ENCODE results near the gene RASA2.

Gene RASA2

DNA sequence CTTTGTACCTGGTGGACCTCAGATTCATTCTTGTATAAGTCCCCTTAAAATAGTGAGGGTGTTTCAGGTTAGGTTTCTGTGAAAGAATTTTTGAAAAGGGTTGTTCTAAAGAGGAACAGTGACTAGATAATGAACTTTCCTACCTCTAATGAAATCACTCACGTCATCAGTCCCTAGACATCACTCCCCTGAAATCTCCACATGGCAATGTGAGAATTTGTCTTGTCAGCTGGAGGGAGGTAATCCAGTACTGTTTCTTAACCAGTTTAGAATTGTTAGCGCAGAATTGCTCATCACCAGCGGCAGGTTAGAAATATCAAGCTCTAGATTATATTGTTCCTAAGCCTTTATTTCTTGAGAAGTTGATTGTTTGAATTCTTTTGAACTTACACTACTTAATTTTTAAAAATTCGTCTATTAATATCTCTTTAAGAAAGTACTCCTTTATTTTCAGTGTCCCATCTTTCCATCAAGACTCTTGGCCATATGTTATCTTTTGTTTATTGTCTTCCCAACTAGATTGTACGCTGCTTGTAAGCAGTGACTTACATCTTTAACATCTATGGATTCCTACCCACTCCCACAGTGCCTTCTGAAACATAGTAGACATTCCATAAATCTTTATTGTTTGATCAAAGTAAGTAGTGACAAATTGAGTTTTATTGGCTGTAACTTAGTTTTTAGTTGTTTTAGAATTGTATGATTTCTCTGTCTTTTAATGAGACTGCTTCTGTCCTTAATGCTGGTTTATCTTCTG, 52.8 kb downstream of the RASA2 start:
- DNase-seq = no peak

DNA sequence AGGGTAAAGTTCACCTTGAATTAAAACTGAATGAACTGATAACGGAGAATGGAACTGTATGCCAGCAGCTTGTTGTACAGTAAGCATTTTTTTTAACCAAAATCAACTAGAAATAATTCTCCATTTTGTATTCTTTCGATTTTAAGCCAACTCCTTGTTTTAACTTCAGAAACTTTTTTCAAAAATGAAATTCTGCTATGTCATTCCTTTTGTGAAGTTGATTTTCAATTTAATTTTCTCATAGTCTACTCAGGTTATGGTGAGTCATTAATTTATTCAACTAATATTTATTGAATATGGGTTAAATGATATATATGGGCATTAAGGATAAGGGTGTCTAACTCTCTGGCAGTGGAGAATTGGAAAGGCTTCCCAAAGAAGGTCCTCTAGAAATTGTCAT, 53.7 kb downstream of the RASA2 start:
- DNase-seq = no peak

DNA sequence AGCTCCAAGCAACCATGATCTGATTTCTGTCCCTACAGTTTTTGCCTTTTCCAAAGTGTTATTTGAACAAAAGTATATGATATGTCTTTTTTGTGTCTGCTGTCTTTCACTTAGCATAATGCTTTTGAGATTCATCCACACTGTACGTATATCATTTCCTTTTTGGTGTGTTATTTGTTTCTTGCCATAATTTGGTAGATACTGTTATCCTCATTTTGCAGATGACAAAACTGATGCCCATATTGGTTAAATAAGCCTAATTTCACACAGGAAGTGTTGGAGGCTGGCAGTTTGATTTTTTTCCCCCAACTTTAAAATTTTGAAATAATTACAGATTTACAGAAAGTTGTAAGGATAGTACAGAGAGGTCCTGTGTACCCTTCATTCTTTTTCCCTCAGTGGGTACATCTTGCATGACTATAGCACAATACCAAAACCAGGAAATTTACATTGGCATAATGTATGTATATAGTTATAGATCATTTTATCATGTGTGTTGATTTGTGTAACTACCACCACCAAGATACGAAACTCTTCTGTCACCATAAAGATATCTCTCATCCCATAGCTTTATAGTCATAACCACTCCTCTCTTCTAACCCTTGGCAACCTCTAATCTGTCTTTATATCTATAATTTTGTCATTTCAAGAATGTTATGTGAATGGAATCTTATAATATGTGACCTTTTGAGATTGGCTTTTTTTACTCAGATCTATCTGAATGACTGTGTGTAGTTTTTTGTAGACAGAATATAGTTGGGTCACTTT, 55.6 kb downstream of the RASA2 start:
- DNase-seq = no peak

DNA sequence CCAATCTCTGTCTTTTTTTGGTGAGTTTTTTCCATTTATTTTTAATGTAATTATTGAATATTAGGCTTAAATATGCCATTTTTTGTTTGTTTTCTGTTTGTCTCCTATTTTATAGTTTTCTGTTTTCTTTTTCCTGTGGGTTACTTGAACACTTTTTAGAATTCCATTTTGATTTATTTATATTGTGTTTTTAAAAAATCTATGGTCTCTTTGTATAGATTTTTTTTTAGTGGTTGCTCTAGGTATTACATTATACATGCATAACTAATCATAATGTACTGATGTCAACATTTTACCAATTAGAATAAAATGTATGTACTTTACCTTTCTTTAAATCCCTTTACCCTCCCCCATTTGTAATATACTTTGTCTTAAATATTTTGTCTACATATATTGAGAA, 56.2 kb downstream of the RASA2 start:
- DNase-seq = no peak

DNA sequence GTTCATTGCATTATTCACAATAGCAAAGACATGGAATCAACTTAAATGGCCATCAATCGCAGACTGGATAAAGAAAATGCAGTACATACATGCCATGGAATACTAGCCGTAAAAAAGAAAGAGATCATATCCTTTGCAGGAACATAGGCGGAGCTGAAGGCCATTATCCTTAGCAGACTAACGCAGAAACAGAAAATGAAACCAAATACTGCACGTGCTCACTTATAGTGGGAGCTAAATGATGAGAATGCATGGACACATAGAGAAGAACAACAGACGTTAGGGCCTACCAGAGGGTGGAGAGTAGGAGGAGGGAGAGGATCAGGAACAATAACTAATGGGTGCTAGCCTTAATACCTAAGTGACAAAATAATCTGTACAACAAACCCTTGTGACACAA, 57.9 kb downstream of the RASA2 start:
- no peak for DNase-seq

DNA sequence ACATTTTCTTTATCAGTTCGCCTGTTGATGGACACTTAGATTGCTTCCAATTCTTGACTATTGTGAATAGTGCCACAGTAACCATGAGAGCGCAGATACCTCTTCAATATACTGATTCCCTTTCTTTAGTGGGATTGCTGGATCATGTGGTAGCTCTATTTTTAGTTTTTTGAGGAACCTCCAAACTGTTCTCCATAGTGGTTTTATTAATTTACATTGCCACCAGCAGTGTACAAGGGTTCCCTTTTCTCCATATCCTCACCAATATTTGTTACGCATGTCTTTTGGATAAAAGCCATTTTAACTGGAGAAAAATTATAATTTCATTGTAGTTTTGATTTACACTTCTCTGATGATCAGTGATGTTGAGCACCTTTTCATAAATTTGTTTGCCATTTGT, 59.3 kb downstream of the RASA2 start:
- DNase-seq = no peak

DNA sequence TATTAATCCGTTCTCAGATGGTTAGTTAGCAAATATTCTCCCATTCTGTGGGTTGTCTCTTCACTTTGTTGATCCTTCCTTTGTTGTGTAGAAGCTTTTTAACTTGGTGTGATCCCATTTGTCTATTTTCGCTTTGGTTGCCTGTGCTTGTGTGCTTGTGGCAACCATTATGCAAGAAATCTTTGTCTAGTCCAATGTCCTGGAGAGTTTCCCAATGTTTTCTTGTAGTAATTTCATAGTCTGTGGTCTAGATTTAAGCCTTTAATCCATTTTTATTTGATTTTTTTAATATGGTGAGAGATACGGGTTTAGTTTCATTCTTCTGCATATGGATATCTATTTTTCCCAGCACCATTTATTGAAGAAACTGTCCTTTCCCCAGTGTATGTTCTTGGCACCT, 59.8 kb downstream of the RASA2 start:
- DNase-seq = no peak

DNA sequence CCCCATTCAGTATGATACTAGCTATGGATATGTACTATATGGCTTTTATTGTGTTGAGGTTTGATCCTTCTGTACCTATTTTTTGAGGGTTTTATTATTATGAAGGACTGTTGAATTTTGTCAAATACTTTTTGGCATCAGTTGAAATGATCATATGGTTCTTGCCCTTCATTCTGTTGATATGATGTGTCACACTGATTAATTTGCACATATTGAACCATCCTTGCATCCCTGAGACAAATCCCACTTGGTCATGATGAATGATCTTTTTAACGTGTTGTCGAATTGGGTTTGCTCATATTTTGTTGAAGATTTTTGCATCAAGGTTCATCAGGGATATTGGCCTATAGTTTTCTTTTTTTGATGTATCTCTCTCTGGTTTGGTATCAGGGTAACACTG, 61.0 kb downstream of the RASA2 start:
- no peak for DNase-seq

DNA sequence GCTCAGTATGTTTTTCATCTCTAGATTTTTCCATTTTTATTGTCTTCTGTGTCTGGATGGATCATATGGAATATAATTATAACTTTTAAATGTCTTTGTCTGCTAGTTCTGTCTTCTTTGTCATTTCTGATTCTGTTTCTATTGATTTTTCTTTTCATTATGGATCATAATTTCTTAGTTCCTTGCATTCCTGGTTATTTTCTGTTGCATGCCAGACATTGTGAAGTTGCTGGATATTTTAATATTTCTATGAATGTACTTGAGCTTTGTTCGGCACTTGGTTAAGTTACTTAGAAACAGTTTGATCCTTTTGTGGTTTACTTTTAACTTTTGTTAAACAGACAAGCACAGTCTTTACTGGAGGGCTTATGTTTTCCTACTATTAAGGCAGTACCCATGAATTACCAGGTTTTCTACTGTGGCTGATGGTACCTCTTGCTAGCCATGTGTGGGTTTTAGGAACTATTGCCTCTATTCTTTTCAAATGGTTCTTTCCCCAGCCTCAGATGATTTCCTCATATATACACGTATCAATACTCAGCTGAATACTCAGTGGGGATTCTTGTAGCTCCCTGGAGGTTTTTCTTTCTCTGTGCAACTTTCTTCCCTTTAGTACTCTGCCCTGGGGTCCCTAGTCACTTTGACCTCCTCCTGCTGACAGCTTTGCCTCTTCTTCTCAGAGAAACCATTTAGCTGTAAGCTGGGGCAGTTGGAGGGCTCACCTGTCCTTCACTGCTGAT, 64.3 kb downstream of the RASA2 start:
- DNase-seq = no peak

DNA sequence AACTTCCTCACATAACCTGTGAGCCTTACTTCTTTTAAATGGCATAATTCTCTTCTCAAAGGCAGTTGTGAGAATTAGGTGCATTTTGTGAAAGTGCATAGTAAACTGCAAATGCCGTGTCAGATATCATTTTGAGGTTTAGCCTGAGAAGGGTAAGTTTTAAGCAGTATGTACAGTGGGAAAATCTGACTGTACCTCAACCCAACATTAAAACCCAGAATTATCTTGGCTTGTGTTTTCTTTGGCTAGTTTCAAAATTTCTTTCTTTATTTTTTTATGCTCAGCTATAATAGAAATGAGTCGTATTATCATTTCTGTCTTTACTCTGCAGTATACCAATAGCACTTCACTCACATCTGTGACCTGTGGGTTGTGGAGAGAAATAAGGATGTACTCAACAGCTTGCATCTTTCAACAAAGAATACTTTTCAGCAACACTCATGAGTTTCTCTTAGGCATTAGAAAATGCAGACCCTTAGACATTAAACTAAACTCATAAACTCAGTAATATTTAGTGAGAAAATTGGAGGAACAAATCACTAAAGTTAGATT, 65.7 kb downstream of the RASA2 start:
- DNase-seq = no peak

DNA sequence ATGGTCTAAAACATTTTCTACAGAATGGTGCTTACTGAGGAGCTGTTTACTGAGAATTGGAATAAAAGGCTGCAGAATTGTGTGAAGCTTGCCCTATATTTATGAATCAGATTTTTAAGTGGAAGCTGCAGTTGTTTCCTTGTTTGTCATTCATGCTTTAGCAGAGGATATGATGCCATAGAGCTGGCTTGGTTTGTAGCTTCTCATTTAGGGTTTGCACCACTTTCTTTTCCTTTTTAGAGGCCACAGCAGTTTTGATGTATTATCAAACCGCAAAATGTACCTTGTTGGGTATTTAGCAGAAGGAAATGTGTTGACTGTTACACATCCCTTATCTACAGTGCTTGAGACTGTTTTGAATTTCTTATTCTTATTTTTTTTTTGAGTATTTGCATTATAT, 66.2 kb downstream of the RASA2 start:
- no peak for DNase-seq

DNA sequence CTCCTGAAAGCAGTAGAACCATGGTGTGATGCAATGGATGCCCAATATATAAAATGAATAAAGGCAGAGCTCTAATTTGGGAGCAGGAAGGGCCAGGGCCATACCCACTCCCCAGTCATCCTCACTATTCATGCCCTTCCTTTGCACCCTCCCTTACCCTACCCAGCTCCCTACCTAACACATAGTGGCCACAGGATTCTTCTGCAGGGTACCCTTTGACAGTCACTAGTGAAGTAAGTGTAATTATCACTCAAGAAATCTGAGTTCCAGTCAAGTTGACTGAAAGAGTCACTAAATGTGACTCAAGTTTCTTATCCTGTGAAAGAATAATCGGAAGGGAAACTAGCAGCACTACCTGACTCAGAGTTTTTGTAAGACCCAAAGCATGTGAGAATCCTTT, 69.2 kb downstream of the RASA2 start:
- no peak for DNase-seq

DNA sequence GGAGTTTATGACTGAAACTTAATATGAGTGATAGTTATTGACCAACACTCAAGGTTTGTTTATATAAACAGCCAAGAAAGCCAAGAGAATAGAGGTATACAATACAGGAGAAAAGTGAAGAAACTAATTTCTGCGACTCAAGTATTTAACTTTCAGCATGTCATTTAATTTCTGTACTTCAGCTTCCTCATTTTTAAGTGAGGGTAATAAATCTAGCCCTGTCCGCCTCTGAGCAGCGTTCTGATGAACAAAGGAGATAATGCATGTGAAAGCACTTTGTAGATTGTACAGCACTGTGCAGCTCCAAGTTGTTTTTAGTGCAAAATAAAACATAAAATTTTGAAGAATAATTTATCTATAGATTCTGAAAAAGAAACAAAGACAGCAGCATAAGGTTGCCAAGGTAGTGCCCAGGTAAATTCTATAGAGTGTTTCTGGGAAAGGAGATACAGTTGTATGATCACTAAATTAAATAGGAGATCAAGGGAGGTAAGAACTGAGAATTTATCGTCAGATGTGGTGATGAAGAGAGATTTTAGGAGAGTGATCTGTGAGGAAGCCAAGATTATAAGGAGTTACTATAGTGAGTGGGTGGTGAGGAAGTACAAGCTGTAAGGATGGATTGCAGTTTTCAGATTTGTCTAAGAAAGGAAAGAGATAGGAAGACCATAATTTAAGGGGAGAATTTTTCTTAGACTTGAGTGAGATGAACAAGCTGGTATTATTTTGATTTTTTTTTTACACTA, 71.3 kb downstream of the RASA2 start:
- no peak for DNase-seq

DNA sequence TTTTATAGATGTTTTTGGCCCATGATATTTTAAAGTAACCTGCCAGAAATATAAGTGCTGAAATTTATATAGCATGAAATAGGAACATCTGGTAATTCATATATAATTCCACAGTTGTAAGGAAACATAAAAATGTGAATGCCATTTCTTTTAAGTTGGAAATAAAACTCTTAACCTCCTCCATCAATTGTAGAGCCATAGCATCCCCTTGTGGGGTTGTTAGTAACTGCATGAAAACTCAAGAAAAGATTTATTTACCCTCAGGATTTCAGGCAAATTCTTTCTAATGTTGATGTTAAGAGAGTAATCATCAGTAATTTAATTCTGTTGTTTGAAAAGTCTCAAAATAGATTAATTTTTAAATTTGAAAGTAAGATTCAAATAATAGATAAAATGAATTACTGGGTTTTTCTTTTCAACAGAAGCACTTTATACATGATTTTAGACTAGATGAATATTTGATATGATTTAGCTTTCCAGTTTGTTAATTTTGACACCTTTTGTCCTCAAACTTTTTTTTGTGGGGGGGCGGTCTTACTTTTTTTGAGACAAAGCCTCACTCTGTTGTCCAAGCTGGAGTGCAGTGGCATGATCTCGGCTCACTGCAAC, 74.7 kb downstream of the RASA2 start:
- DNase-seq = peak; percentile 57

DNA sequence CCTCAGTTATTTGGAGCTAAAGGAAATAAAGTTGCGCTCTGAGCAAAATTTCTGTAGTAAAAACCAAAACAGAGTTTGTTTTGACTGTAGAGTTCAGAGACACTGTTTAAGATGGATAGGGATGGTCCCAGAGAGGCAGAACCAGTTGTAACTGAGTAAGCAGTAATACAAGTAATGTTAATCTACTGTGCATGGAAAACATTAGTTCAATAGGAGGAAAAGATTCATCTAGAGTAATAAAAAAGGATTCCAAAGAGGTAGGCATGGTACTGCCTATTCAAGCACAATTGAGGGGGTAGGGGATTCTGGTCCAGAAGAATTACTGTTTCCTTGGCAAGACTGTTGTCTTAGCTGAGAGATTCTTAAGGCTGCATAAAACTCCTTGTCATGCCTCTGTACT, 77.4 kb downstream of the RASA2 start:
- DNase-seq = no peak

DNA sequence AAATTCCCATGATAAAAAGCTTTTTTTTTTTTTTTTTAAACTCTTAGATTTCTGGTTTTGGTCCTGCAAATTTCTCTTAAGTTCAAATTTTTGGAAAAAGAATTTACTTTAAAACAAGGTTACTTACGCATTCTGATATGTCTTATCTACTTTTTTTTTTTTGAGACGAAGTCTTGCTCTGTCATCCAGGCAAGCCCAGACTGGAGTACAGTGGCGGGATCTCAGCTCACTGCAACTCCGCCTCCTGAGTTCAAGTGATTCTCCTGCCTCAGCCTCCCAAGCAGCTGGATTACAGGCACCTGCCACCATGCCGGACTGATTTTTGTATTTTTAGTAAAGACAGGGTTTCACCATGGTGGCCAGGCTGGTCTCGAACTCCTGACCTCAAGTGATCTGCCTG, 83.2 kb downstream of the RASA2 start:
- DNase-seq = no peak

DNA sequence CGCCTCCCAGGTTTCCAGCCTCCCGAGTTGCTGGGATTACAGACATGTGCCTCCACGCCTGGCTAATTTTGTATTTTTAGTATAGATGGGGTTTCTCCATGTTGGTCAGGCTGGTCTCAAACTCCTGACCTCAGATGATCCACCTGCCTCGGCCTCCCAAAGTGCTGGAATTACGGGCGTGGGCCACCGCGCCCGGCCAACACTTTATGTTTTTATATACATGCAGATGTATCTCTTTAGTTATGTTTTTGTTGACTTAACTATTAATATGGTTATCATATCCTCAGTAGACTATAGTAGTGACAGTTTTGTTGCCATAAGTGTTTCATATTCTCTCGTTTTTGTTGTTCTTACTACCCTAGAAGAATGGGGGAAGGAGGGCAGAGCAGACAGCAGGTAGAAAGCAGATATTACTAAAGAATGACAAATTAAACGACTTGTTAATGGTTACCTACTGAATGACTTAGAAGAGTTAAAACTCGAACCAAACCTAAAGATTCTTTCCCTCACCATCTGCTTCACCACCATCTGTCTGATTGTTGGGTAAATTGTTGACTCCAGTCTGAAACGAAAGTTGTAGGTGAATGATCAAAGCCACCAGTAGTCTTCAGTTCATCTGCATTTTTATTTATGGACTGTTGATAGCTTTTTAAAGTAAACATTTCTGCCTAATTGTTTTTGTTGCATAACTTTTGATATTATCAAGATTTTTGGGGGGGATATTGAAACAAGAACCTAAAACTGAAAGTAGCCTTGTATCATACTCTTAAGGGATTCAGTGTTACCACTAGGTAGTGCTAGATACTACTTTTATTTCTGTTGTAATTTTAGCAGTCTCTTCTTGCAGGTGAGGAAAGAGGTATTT, 89.3 kb downstream of the RASA2 start:
- DNase-seq = peak; percentile 2 to 32

DNA sequence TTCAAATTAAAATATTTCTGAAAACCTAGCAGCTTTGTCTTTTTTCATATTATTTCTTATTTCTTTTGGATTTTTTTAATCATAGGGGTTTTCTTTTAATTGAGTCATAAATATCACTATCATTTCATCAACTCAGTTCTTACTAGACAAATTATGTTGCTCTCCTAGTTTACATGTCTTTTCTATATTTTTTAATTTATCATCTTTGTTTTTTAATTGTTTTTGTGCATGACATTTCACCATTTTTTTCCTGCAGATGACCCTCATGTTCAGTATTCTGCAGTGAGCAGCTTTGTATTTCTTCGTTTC, 89.9 kb downstream of the RASA2 start:
- no peak for DNase-seq

DNA sequence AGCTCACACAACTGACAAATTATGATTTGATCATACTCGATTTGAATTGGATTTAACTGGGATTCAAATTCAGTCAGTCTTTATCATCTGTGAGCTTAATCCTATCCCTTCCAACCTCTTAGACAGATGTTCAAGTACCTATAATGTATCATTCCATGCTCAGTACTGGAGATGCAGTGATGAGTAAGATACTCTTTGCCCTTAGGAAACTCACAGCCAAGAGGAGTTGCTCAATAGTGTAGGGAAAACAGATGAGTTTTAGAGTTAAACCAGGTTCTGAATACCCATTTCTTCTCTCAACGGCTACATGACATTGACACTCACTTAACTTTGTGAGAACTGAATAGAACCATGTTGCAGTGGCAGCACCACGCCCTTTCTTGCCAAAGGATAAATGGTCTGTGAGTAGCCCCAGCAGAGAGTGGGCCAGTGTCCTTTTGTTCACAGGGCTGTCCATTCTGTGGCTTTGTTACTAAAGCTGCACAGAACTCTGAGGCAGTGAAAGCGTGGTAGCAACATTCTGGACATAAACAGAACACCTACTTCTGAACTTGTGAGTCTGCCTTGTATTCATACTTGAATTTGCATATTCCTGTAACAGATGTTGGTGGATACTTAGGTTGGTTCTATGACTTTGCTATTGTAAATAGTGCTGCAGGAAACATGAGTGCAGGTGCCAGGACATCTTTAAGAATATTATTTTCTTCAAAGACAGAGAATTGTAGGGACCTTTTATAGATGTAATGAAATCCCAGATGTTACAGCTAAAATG, 91.6 kb downstream of the RASA2 start:
- DNase-seq = no peak

DNA sequence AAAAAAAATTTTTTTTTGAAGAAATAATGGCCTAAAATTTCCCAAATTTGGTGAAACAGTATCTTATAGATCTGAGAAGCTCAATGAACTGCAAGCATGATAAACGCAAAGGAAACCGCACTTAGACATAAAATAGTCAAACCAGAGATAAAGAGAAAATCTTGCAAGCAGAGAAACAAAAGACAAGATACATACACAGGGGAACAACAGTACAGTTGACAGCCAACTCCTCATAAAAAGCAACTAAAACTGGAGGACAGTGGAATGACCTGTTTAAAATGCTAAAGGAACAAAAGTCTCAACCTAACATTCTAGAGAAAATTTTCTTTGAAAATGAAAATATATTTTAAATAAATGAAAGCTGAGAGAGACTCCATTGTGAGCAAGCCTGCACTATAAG, 107.5 kb downstream of the RASA2 start:
- DNase-seq = no peak

DNA sequence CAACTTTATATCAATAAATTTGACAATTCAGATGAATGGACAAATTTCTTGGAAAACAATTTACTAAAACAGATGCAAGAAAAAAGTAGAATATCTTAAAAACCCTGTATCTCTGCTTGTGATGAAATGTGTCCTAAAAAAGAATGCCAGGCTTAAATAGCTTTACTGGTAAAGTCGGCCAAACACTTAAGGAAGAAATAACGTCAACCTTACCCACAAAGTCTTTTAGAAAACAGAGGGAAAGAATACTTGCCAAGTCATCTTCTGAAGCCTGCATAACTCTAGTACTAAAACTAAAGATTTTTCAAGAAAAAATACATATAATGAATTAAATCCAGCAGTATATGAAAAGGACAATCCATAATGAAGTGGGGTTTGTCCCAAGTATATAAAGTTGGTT, 111.1 kb downstream of the RASA2 start:
- no peak for DNase-seq
